Ishikawa (cell line): Measurements from ENCODE around the gene GIT1.

ENCODE experiments used
- CEBPB ChIP-seq: IDR thresholded peaks from 2 replicates; pipeline ENCODE4 v1.6.1; 2012
- CREB1 ChIP-seq: IDR thresholded peaks from 2 replicates; pipeline ENCODE4 v1.6.1; 2012; ENCODE audit warnings: low read depth
- EGR1 ChIP-seq: IDR thresholded peaks from 2 replicates; pipeline ENCODE4 v1.6.1; 2012
- EP300 ChIP-seq: IDR thresholded peaks from 2 replicates; pipeline ENCODE4 v1.6.1; 2012; ENCODE audit warnings: borderline replicate concordance
- FOXM1 ChIP-seq: IDR thresholded peaks from 2 replicates; pipeline ENCODE4 v1.6.1; 2012; ENCODE audit warnings: low read depth, borderline replicate concordance
- MAX ChIP-seq: IDR thresholded peaks from 2 replicates; pipeline ENCODE4 v1.6.1; 2012
- NFIC ChIP-seq: IDR thresholded peaks from 2 replicates; pipeline ENCODE4 v1.6.1; 2012
- RAD21 ChIP-seq: IDR thresholded peaks from 2 replicates; pipeline ENCODE4 v1.6.1; 2012; ENCODE audit warnings: low read depth
- REST ChIP-seq: IDR thresholded peaks from 2 replicates; pipeline ENCODE4 v1.6.1; 2012; ENCODE audit warnings: low read depth, mild to moderate bottlenecking
- TAF1 ChIP-seq: IDR thresholded peaks from 2 replicates; pipeline ENCODE4 v1.6.1; 2012; ENCODE audit warnings: low read depth, mild to moderate bottlenecking
- TCF12 ChIP-seq: IDR thresholded peaks from 2 replicates; pipeline ENCODE4 v1.6.1; 2012; ENCODE audit warnings: low read depth
- TEAD4 ChIP-seq: IDR thresholded peaks from 2 replicates; pipeline ENCODE4 v1.6.1; 2012
- USF1 ChIP-seq: IDR thresholded peaks from 2 replicates; pipeline ENCODE4 v1.6.1; 2012
- YY1 ChIP-seq: IDR thresholded peaks from 2 replicates; pipeline ENCODE4 v1.6.1; 2012; ENCODE audit warnings: low read depth
- ZBTB7A ChIP-seq: IDR thresholded peaks from 2 replicates; pipeline ENCODE4 v1.6.1; 2012; ENCODE audit warnings: low read depth

GIT1 gene

GRCh38 chr17:29628644-29629043 is 39.2 kb upstream of the GIT1 start:
- TF ChIP-seq FOXM1 (no peak), MAX (no peak), RAD21 (no peak), TEAD4 (no peak), NFIC (no peak), TAF1 (no peak)

- TF ChIP-seq EP300: no peak
- TF ChIP-seq YY1: no peak
- no peak for TF ChIP-seq EGR1
- no peak for TF ChIP-seq ZBTB7A
- TF ChIP-seq TEAD4: no peak
- no peak for TF ChIP-seq RAD21
- no peak for TF ChIP-seq USF1
- no peak for TF ChIP-seq NFIC
- no peak for TF ChIP-seq CEBPB
- TF ChIP-seq TAF1: no peak
- TF ChIP-seq CREB1: no peak
- TF ChIP-seq REST: no peak
- TF ChIP-seq MAX: no peak
- TF ChIP-seq TCF12: no peak
- TF ChIP-seq FOXM1: no peak
Observed at GRCh38 chr17:29627951-29628350, 38.5 kb upstream of the GIT1 start.

- no peak for TF ChIP-seq REST
- no peak for TF ChIP-seq TEAD4
- TF ChIP-seq CREB1: no peak
- TF ChIP-seq USF1: no peak
- no peak for TF ChIP-seq EP300
- TF ChIP-seq RAD21: no peak
- no peak for TF ChIP-seq ZBTB7A
- TF ChIP-seq CEBPB: no peak
- no peak for TF ChIP-seq NFIC
- no peak for TF ChIP-seq EGR1
- no peak for TF ChIP-seq YY1
- no peak for TF ChIP-seq TAF1
- no peak for TF ChIP-seq MAX
- no peak for TF ChIP-seq TCF12
- no peak for TF ChIP-seq FOXM1
Observed at GRCh38 chr17:29625037-29625750, 35.7 kb upstream of the GIT1 start.

GRCh38 chr17:29624586-29624985 is 35.1 kb upstream of the GIT1 start:
- no peak for TF ChIP-seq TEAD4
- no peak for TF ChIP-seq REST
- no peak for TF ChIP-seq YY1
- no peak for TF ChIP-seq EP300
- TF ChIP-seq RAD21: no peak
- TF ChIP-seq TCF12: no peak
- TF ChIP-seq ZBTB7A: no peak
- no peak for TF ChIP-seq FOXM1
- TF ChIP-seq CREB1: no peak
- TF ChIP-seq NFIC: no peak

GRCh38 chr17:29623283-29623647 is 33.8 kb upstream of the GIT1 start:
- TF ChIP-seq FOXM1: no peak
- no peak for TF ChIP-seq NFIC
- TF ChIP-seq RAD21: no peak
- TF ChIP-seq EP300: no peak
- no peak for TF ChIP-seq EGR1
- TF ChIP-seq CREB1: no peak
- no peak for TF ChIP-seq TEAD4
- no peak for TF ChIP-seq CEBPB
- TF ChIP-seq USF1: no peak
- TF ChIP-seq TCF12: no peak
- TF ChIP-seq YY1: no peak
- no peak for TF ChIP-seq REST
- TF ChIP-seq ZBTB7A: no peak
- no peak for TF ChIP-seq MAX
- TF ChIP-seq TAF1: no peak
